Panc1 (cell line): ENCODE measurements around the gene LRRC74B.

Source experiments
- SIN3A ChIP-seq: IDR thresholded peaks from 2 replicates; pipeline ENCODE4 v1.6.1; 2012; ENCODE audit warnings: low read depth, mild to moderate bottlenecking, low read length, moderate library complexity, borderline replicate concordance; ENCODE audit not compliant: insufficient read depth
- TCF7L2 ChIP-seq: IDR thresholded peaks from 2 replicates; pipeline ENCODE4 v1.6.1; 2011; ENCODE audit warnings: mild to moderate bottlenecking, low read depth, low read length, inconsistent platforms
- TF ChIP-seq, protein P1 (sequence below): fragments of 450-650 bp; IDR thresholded peaks from 2 replicates; pipeline ENCODE4 v1.5.1; 2017; ENCODE audit warnings: mild to moderate bottlenecking
- TF ChIP-seq, protein P2 (sequence below), 2 experiments: IDR thresholded peaks; 2 replicates each; pipeline ENCODE4 v1.6.1; 2011 to 2012; ENCODE audit warnings: low read depth in 2 of 2, control low read depth in 1 of 2, low read length in 1 of 2, mild to moderate bottlenecking in 1 of 2, moderate library complexity in 1 of 2; ENCODE audit not compliant: insufficient read depth in 1 of 2

DNA sequence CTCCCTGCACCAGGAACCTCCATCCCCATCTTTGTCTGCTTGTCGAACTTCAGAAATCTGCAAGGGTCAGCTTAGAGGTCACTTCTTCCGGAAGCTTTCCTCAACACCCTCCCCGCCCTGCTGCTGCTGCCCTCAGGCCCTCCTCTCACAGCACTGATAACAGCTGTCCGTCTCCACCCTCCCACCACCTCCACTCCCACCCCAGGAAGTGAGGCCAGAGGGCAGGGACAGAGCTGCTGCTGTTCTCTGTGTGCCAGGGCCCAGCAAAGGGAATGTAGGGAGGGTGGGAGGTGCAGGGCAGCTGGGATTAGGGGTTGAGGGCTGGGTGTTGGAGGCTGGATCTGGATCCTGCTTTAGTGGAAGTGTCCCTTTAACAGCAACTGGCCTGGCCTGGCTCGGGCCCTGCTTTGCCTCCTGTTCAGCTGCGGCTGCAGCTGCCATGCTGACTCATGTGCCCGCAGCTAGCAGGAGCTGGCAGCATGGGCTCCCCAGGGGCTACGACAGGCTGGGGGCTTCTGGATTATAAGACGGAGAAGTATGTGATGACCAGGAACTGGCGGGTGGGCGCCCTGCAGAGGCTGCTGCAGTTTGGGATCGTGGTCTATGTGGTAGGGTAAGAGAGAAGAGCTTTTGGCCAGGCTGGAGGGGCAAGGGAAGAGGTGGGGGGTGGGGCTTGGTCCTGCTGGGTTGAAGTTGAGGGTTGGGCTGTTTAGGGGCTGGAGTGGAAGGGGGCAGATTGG, 30.9 kb upstream of the LRRC74B start, which contains the start of gene P2RX6:
- TF ChIP-seq, protein P1, sequence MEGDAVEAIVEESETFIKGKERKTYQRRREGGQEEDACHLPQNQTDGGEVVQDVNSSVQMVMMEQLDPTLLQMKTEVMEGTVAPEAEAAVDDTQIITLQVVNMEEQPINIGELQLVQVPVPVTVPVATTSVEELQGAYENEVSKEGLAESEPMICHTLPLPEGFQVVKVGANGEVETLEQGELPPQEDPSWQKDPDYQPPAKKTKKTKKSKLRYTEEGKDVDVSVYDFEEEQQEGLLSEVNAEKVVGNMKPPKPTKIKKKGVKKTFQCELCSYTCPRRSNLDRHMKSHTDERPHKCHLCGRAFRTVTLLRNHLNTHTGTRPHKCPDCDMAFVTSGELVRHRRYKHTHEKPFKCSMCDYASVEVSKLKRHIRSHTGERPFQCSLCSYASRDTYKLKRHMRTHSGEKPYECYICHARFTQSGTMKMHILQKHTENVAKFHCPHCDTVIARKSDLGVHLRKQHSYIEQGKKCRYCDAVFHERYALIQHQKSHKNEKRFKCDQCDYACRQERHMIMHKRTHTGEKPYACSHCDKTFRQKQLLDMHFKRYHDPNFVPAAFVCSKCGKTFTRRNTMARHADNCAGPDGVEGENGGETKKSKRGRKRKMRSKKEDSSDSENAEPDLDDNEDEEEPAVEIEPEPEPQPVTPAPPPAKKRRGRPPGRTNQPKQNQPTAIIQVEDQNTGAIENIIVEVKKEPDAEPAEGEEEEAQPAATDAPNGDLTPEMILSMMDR: no peak
- TF ChIP-seq SIN3A: no peak
- TF ChIP-seq TCF7L2: no peak
- TF ChIP-seq, protein P2, sequence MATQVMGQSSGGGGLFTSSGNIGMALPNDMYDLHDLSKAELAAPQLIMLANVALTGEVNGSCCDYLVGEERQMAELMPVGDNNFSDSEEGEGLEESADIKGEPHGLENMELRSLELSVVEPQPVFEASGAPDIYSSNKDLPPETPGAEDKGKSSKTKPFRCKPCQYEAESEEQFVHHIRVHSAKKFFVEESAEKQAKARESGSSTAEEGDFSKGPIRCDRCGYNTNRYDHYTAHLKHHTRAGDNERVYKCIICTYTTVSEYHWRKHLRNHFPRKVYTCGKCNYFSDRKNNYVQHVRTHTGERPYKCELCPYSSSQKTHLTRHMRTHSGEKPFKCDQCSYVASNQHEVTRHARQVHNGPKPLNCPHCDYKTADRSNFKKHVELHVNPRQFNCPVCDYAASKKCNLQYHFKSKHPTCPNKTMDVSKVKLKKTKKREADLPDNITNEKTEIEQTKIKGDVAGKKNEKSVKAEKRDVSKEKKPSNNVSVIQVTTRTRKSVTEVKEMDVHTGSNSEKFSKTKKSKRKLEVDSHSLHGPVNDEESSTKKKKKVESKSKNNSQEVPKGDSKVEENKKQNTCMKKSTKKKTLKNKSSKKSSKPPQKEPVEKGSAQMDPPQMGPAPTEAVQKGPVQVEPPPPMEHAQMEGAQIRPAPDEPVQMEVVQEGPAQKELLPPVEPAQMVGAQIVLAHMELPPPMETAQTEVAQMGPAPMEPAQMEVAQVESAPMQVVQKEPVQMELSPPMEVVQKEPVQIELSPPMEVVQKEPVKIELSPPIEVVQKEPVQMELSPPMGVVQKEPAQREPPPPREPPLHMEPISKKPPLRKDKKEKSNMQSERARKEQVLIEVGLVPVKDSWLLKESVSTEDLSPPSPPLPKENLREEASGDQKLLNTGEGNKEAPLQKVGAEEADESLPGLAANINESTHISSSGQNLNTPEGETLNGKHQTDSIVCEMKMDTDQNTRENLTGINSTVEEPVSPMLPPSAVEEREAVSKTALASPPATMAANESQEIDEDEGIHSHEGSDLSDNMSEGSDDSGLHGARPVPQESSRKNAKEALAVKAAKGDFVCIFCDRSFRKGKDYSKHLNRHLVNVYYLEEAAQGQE (IDR thresholded peaks at IDR 0.05; ENCODE audit: insufficient read depth in 1 of 2, low read depth in 2 of 2, low read length in 1 of 2): no peak
